HT1080 (cell line): ENCODE measurements around the gene AIRE. TPM values are rescaled to one million over a fixed set of nuclear protein-coding genes. Genes with fewer than 3 reads are reported as not detected.
A peak's percentile ranks its signal among the peaks of the same experiment; 100 is the strongest.
"Not testable (repeated sequence)": the region's sequence is repeated elsewhere in the genome, so short reads cannot be mapped to it uniquely, and the experiment has no call there.

Experiments used
- DNase-seq: peaks from one replicate; pipeline ENCODE4 v3.0.0-alpha.2; 2015; ENCODE audit warnings: low read depth
- polyA plus RNA-seq, 2 experiments: library from polyadenylated mRNA; depleted of rRNA; stranded (reverse); fragments of >200 nt; gene quantifications; 2 replicates each; pipeline ENCODE4 v1.2.3, GENCODE V29; 2015
- total RNA-seq: library from RNA; depleted of rRNA; stranded (reverse); fragments of >200 nt; shearing (Covaris generic); gene quantifications from 2 replicates; pipeline ENCODE4 v1.2.3, GENCODE V29; 2014; rRNA removed

AIRE gene
- not detected in 2 replicates for total RNA-seq
- not detected in 2 replicates for polyA plus RNA-seq (2015; cell fraction: cytosol; rRNA removed)
- polyA plus RNA-seq (2015; cell fraction: nucleus; rRNA removed), result 0.08 TPM in 1 of 2 replicates, not detected in the other

DNA sequence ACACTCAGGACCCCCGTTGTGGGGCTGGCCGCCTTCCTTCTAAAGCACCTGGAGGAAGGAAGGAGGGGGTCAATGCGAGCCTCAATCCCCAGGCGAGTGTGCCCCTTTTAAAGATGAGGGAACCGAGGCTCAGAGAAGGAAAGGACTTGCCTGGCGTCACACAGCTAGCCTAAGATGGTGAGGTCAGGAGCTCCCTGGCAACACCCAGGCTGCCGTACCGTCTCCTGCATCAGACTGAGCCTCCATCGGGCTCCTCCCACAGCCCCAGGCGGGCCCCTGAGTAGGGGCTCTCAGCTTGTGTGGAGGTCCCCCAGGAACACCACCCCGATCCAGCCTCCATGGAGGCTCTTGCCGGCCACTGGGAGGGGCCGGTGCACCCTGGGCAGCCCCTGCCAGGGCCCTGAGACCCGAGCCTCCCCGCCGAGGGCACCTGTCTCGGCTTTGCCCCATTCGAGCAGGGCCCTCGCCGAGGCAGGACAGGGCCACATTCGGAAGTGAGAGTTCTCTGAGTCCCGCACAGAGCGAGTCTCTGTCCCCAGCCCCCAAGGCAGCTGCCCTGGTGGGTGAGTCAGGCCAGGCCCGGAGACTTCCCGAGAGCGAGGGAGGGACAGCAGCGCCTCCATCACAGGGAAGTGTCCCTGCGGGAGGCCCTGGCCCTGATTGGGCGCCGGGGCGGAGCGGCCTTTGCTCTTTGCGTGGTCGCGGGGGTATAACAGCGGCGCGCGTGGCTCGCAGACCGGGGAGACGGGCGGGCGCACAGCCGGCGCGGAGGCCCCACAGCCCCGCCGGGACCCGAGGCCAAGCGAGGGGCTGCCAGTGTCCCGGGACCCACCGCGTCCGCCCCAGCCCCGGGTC lies at the start of gene AIRE:
Gene AIRE, plus strand, starts transcription at position 739 of the 855 bp plus-strand sequence. CDS start 131 bp downstream, outside the sequence.
- DNase-seq, result no peak

- DNase-seq, result not testable (repeated sequence)
These were observed 45.3 kb upstream of the AIRE start for GRCh38 chr21:44240353-44240752.

GRCh38 chr21:44240842-44241241 lies 44.8 kb upstream of the AIRE start, which contains the start of gene ICOSLG:
TSS of gene ICOSLG (minus strand) at chr21:44240943. CDS start at chr21:44240817, 126 bp downstream.
- not testable (repeated sequence) for DNase-seq

- not testable (repeated sequence) for DNase-seq
These were observed 44.4 kb upstream of the AIRE start for GRCh38 chr21:44241281-44241680.

DNA sequence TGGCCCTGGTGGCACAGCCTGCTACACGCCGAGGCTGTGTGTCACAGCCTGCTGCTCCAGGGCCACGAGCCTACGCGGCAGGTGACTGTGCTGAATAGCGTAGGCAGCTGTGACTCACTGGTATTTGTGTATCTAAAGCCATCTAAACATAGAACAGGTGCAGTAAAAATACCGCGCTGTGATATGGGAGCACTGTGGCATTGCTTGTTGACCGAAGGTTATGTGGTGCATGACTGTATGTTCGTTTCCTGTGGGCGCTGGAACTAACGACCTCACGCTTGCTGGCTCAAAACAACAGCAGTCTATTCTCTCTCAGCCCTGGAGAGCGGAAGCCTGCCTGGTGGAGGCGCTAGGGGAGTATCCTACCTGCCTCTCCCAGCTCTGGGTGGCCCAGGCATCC lies 41.7 kb upstream of the AIRE start:
- not testable (repeated sequence) for DNase-seq

DNA sequence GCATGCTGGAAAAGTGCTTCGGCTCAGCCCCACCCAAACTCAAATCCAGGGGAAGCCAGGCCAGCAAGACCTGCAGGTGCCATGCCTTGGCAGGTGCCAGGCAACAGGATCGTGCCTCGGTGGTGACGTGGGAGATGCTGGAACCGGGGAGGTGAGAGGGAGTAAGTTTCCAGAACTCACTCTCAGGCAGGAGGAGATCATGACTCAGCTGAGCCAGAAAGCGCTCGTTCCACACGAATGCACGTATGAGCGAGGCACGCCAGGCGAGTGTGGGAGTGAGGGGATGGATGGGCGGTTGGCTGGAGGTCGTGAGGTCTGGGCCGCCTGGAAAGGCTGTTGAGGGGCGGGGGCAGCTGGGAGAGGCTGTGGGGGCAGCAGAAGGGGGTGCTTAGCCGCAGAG lies 37.8 kb upstream of the AIRE start:
- DNase-seq, result not testable (repeated sequence)

DNA sequence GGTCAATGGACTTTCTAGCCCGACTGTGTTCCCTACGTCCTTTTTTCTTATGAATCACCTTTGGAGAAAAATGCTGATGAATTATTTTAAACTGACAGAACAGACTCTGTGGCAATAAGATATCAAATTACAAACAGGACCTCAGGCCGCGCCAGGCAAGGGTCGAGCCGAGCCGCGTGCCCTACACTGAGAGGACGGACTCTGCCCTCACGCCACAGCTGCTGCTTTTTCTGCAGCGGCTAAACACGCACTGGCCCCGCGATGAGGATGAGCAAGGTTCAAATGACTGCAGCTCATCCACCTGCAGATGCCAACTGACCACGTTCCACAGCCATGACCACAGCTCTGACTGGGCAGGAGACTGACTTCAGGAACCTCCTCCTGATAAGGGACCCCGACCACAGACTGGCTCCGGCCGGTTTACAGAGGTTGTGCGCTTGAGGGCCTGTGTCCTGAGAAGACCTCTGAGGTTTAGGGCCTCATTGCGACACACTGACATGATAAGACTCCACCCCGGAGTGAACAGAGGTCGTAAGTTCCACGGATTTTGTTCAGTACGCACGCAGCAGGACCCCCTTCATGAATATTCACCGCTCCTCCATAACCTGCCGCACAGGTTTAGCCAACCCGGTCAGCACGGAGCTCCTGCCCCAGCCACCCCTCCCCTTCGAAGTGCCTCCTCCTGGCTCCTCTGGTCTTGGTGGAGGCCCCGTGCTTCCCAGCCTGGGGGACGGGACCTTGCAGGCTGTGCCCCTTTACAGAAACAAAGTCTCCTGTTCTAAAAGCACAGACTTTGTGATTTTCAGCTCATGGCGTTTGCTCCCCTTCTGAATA lies 36.3 kb upstream of the AIRE start:
- not testable (repeated sequence) for DNase-seq

GRCh38 chr21:44253832-44254710 lies 31.6 kb upstream of the AIRE start:
- DNase-seq, result no peak

- DNase-seq, result no peak
These were observed 30.1 kb upstream of the AIRE start for GRCh38 chr21:44255511-44255981.

- no peak for DNase-seq
These were observed 27.5 kb upstream of the AIRE start for GRCh38 chr21:44258056-44258725.

DNA sequence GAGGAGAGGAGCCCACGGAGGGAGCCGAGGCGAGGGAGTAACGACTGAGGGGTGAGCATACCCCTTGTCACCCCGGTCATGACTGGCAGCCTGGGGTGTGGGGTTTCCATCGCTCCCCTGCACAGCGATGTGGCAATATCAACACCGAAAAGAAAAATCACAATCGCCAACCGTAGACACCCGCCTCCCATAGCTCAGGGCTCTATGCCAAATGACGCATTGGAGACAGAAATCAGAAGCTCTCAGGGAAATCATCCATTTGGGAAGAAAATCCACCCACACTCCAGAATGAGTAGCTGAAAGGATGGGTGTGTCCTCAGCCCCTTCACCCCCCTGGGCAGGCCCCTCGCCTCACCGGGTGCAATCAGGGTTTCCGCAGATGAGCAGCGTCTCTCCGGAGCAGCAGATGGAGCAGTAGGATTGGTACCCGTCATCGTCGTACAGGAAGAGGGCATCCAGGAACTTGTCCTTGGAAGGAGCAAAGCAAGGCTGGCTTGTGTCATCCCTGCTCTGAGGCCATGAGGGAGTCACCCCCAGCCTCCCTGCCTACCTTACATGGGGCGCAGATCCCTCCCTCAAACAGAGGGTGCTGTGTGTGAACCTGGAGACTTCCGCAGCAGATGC lies 26.5 kb upstream of the AIRE start:
- DNase-seq, result peak; percentile 43

GRCh38 chr21:44260066-44260465 lies 25.6 kb upstream of the AIRE start:
- no peak for DNase-seq

DNA sequence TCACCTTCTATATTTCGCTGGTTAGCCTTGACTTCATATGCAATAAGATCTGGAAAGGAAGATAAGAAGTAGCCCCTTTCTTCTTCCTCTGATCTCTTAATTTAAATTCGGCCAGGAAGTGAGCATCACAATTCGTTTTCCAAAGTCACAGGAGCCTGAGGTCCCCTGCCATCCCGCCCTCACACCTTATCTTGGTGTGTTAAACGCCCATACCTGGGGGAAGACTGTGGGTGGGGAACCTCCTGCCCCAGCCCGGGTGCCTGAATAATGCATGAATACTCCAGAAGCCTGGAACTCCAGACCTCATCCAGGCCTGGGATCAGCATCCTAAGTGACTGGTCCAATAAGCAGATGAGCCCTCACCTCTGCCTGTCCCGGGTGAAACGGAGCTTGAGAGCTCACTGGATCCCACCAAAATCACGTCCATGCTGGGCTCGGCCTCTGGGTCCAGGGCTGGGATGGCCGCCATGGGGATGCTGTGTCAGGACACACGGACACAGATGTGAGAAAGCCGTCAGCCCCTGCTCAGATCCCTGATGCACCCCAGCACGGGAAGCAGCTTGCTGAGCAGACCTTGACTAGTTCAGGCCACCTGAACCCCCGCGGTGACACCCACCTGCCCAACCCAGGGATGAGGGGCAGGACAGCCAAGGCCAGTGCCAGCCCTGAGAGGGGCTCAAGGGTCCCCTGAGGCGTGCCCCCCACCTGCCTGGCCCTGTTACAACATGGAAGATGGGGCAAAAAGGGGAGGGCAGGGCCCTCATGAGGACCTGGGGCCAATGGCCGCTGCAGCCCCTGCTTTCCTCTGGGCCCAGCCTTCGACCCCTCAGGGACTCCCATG lies 24.7 kb upstream of the AIRE start:
- DNase-seq, result no peak

GRCh38 chr21:44261675-44262295 lies 23.9 kb upstream of the AIRE start, which contains the start of gene DNMT3L:
TSS of gene DNMT3L (minus strand) at chr21:44261897. CDS start at chr21:44261259, 638 bp downstream.
- DNase-seq, result no peak

DNA sequence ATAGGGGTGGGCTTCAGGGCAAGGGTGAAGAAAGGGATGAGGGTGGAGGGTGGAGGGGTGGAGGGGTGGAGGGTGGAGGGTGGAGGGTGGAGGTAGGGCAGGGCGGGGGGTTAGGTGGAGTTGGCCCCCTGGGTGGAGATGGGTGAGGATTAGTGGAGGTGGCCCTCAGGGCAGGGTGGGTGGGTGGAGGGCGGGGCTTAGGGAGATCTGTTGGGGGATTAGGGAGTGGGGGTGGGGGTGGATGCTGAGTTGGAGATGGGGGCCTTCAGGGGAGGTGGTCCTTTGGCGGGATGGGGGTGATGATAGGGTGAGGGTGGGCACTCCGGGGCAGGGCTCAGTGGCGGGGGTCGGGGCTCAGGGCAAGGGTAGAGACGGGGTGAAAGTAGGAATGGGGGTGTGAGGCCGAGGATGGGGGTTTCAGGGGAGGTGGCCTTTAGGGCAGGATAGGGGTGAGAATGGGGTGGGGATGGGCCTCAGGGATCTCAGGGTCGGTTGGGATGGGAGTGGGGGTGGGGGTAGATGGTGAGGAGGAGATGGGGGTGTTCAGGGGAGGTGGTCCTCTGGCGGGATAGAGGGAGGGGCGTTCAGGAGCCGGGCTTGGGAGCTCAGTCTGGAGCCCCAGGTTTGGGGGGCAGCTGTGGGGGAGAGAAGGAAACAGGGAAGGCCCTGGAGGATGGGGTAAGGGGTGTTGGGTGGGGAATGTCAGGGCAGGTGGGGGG lies 23.2 kb upstream of the AIRE start:
- DNase-seq, result no peak

DNA sequence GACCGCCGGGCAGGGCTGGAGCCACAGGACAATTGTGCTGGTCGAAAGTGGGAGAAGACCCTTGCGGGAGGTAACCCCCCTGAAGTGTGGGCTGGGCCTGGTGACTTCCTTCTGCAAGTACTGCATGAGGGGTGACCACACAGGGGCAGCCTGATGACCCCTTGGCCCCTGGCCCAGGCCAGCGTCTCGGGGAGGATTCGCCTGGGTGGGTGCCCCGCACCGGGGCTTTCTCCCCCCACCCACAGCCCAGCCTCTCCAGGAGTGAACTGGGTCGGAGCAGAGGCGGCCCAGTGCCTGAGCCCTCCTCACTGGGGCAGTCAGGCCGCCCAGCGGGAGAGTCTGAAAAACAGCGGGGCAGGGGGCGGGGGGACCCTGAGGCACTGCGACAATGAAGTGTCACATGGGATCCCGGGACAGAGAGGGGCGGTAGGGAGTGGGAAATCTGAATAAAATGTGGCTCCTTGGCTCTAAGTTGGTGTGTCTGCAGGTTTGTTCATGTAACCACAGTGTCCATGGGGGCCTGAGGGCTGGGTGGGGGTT lies 22.4 kb upstream of the AIRE start:
- no peak for DNase-seq

GRCh38 chr21:44263768-44264167 lies 21.9 kb upstream of the AIRE start:
- no peak for DNase-seq
